Stimulated activated CD8-positive, alpha-beta memory T cell treated with anti-CD3 and anti-CD28 coated beads, Interleukin-4, amount 100 ng/mL, for 1 hour (primary cell): ENCODE measurements around the gene RINL.

ENCODE experiments used
- DNase-seq, 2 donors: peaks; one replicate each; pipeline ENCODE4 v3.0.0-alpha.2; 2020; ENCODE audit warnings: low read depth in 2 of 2, low spot score in 1 of 2

RINL gene

GRCh38 chr19:38850436-38850975 lies 27.6 kb downstream of the RINL start:
- peak; percentile 92 to 97 for DNase-seq

GRCh38 chr19:38849860-38850435 lies 28.1 kb downstream of the RINL start, which contains the start of gene HNRNPL:
Gene HNRNPL, minus strand, starts transcription at chr19:38849986. Its CDS starts 20 bp downstream, at chr19:38849966.
- DNase-seq = peak; percentile 99

DNA sequence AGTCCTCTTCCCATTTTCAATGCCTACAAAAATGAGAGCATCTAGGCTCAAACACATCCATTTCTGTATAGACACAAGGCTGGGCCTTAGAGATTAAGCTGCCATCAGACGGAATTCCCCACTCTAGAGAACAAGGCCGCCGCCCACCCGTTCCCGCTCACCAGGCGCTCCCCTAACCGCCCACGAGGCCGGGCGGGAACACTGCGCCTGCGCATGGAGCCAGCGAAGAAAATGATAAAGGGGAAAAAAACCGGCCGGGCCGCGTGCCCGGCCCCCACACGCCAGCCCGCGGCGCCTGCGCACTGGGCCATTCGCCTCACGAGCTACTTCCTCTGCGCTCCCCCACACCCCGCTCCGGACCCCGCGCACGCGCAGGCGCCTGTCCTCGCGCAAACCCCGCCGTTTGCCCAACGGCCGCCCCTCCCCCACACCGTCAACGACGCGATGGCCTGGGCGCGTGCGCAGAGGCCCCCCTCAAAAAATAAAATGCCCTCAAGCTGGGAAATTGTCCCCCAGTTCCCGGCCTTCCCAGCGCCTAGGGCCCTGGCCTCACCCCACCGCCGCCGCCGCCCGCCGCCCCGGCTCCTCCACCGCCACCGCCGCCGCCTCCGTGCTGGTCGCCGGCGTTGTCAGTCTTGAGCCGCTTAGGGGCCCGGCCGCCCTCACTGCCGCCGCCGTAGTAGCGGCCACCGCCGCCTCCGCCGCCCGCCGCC lies 28.8 kb downstream of the RINL start:
- DNase-seq = peak; percentile 95 to 98

DNA sequence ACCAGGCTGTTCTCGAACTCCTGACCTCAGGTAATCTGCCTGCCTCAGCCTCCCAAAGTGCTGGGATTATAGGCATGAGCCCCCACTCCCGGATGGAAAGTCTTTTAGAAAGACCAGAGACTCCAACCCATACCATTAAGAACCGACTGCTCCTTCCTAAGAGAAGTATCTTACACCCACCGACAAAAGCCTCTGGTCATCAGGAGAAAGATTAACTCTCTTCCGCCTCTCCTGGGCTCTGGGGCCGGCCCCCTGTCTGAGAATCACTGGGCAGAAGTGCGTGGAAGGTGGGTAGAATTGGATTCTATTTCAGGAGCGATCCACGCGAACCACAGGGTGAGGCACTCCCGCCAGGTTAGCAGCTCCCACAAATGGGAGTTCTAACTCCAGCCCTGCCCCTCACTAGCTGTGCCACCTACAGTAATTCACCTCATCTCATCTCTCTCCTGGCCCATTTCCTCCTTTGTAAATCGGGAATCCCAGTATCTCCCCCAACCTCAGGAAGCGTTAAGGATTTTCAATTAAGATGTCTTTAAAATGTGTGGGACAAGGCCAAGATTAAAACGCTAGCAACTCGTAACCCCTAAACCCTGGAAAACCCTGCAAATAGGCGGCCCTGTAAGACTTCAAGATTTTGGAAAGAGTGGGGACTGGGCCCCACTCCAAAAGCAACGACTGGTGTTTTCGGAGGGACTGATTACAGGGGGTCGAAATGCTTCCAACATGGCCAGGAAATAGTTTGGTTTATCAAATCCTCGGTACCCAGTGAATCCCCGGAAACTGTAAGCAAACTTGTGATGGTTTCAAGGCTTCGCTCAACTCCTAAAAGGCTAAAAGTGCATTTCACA lies 29.6 kb downstream of the RINL start:
- DNase-seq = no peak

- no peak for DNase-seq
Measured at GRCh38 chr19:38846097-38846496, 32.0 kb downstream of the RINL start.

GRCh38 chr19:38845374-38846024 lies 32.6 kb downstream of the RINL start:
- DNase-seq = no peak

GRCh38 chr19:38844093-38844686 lies 33.9 kb downstream of the RINL start:
- DNase-seq = no peak

DNA sequence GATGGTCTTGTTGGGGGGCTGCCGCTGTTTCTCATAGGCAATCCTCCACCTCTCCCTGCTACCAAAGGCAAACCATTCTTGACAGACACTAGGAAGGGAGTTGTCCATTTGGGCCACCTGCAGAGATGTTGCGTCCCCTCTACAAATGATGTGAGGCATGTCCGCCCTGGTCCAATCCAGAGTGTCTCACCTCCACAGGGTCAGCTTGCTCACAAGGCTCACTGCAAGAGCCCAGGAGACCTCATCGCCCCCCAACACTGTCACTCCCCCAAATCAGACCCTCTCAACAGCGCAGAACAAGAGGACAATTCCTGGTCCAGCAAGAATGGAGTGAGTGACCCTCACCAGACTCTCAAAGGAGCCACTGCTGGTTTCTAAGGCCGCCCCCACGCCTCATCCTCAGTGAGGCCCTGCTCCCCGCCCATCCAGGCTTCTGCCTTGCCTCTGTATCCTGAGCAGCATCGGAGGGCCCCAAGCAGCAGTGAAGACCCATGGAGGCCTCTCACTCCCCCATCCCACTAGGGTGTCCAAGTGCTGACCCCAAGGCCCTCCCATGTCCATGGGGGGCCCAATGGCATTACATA lies 34.8 kb downstream of the RINL start:
- no peak for DNase-seq

DNA sequence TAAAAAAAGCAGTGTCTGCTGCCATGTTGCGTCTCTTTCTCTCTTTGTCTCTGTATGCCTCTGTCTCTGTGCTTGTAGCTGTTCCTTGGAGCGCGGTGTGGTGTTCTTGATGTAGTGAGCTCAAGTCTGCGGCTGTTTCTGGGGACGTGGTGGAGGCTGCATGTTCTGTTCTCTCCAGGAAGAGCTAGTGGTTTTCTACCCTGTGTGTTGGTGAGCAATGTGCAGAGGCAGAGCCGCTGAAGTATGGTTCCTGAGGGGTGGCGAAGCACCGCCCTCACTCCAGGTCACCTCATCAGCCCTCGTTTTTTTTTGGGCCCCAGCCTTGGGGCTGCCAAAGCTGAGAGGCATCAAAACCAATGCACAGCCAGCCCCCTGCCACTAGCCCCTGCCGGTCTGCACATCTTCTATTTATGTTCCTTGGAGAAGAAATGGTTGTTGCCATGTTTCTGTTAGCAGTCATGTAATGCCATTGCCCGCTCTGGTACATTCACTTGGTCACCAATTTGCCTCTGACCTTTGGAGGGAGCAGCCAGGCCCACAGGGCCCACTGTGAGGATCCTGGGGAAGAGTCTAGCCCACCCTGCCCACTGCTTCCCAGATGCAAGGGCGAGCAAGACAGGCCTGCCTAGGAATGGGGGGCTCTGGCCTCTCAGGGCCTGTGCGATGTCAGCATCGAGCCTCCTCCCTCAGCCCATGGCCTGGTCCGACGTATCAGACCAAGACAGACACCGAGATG lies 35.5 kb downstream of the RINL start:
- peak in 1 of 2 donors; percentile 30 for DNase-seq

- DNase-seq = peak in 1 of 2 donors; percentile 21
Measured at GRCh38 chr19:38841787-38842438, 36.2 kb downstream of the RINL start.

DNA sequence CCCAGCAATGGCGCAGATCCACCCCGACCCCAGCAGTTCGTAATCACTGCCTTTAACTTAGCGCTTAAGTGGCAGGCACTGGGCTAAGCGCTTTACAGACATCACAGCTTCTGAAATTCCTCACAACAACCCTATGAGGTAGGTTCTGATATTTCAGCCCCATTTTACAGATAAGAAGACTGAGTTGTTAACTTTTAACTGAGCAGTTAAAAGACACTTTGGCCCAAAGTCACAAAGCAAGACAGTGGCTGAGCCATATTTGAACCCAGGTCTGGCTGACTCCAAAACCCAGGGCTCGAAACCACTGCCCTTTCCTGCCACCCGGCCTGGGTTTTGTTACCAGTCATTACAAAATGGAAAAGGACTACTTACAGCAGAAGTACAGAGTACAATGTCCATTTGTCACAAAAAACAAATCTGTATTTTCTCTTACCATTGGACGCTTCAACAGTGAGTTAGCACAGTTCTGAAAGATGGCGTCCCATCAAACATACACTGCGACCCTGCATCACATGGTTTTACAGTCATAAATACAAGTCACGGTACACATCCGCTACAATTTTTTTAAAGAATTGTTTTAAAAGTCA lies 36.8 kb downstream of the RINL start:
- no peak for DNase-seq

GRCh38 chr19:38840583-38840968 lies 37.5 kb downstream of the RINL start:
- DNase-seq = no peak

DNA sequence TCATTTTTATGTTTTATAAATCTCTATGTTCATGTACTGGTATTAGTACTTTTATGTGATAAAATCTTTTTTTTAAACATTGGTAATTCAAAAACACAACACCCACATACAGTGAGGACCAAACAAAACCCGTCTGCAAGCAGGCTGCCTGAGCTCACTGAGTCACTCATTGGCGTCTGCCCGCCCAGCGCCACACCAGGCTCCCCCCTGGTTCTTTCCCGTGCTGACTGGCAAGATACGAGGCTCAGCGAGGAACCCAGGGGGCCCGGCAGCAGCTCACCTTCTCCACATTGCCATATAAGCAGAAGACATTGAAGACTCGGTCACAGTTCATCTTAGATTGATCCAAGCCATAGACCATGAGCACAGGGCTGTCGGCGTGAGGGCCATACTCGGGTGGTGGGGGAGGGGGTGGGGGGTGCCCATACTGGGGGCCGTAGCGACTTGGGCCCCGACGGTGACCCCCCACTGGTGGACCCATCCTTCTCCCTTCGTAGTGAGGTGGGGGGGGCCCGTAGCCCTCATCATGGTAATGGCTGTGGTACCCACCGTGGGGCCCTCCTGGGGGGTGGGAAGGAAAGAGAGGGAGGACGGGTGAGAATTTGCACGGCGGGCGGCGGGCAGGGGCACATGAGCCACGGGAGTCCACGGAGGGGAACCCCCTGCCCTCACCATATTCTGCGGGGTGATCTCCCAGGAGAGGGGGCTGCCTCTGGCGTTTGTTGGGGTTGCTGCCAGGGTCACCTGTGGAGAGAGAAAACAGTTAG lies 38.1 kb downstream of the RINL start:
- no peak for DNase-seq

DNA sequence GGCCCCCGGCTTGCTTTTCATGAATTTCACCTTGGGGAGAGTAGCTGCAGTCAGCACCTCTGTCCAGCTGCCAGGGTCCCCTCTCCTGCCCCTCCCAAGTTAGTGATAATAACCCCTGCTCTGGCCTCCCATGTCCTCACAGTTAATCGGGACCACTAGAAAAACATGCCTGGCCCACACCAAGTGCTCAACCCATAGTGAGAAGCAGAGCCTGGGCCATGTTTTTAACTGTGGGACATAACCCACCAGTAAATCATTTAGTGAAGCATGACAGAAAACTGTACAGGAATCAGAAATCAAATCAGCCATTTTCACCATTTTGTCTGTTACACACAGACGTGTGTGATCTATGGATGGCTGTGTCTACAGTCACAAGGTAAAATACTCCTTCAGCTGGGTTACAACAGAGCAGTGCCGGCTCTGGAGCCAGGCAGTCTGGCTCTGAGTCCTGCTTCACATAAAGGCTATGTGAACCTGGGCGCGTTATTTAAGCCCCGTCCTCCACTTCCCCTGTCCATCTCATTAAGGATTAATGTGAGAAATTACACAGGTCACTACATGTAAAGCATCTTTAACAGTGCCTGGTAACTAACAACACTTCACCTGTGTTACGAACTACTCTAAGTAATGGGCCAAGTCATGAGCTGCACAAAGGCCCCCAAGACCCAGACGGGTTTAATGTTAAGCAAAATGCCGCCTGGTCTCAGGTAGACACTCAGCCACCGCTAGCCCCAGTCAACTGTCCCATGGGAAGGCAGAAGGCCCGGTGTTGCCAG lies 38.9 kb downstream of the RINL start:
- no peak for DNase-seq

DNA sequence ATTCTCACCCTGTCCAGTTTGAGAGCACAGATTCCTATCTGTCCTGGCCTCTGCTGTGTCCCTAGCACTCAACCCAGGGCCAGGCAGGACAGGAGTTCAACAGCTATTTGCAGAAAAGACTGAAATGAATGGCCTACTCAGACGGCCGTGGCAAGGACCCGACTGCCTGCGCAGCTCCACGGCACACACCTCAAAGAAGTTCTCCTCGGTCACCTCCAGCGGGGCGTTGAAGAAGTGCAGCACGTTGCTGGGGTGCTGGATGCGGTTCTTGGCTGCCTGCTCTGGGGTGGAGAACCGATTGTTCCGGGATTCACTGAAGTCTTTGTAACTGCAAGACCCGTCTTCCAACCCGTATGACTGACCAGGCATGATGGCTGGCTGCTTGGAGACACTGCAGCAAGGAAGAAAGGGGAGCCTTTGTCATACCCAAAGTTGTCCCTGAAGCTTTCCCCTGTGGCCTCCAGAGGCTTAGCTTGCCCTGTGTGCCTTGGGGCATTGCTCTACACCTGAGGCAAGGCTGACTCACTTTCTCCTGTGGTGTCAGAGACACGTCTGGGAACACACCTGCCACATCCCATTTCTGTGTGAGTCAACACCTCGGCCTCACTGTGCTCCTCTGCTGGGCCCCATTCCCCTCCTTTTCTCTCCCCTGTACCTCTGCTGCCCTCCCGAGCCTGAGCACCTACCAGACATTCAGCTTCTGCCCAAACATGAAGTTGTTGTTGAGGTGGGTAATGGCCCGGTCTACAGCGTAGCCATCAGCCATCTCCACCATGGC lies 39.7 kb downstream of the RINL start:
- peak in 1 of 2 donors; percentile 27 for DNase-seq

DNA sequence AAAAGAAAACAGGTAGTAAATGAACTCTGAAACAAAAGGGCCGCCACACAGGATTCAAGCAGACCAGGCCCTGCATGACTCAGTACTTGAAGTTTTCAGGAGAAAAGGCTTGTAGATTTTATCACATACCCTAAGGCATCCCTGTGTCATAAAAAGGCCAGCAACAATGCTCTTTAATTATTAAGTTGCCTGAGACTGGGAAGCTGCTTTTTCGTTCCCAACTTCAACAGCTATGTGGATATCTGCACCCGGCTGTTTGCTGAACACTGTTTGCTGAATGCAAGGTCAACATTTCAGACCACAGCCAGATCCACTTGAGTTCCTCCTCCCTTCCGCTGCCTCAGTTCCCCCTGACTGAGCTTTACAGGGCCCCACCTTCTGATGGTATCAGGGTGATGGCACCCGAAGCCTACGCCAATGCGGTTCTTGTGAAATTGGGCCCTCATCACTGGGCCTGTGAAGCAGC lies 40.4 kb downstream of the RINL start:
- DNase-seq = no peak
